T-cell (primary cell): ENCODE results near the gene TMEM184B. TPM values are rescaled to one million over a fixed set of nuclear protein-coding genes. Genes with fewer than 3 reads are reported as not detected.

Source experiments
- ATAC-seq, 4 experiments: fragments of 200-7000 bp in 3 of 4; fragments of 150-1000 bp in 1 of 4; cut with Tn5 transposase; replicated peaks in 1 of 4; 1 replicate in 3 of 4; 2 replicates in 1 of 4; pipeline ENCODE4 v1.10.0; 2021; ENCODE audit warnings: moderate library complexity in 3 of 4, mild to moderate bottlenecking in 2 of 4, moderate number of reproducible peaks in 1 of 4
- CTCF ChIA-PET, 2 donors: fragments of 300-600 bp; sonication (Branson Sonifier 250); formaldehyde crosslinking; loops; one replicate each; lab custom pipeline; 2022; ENCODE audit warnings: antibody characterized with exemption in 2 of 2; lab: Charles Lee
- POLR2A ChIA-PET, 2 donors: fragments of 300-600 bp; sonication (Branson Sonifier 250); formaldehyde crosslinking; loops; one replicate each; lab custom pipeline; 2022; ENCODE audit warnings: antibody characterized with exemption in 2 of 2; lab: Charles Lee
- DNase-seq, 35 experiments: peaks; one replicate each; pipeline versions ENCODE4 v3.0.0 to v3.0.0-alpha.2; 2013 to 2023
- H3K27ac ChIP-seq: one replicate; pipeline ENCODE4 v1.5.1; 2013; ENCODE audit warnings: low read length
- H3K27me3 ChIP-seq, 2 experiments: replicated peaks in 1 of 2; 1 replicate in 1 of 2; 2 replicates in 1 of 2; pipeline versions ENCODE4 v1.6.1 to v1.7.0; 2013; ENCODE audit warnings: low read length in 1 of 2, mixed read lengths in 1 of 2; ENCODE audit not compliant: control insufficient read depth in 2 of 2, insufficient read depth in 2 of 2; ENCODE audit errors: extremely low read depth in 1 of 2
- H3K36me3 ChIP-seq, 2 donors: 1 replicate in 1 of 2; 2 replicates in 1 of 2; pipeline versions ENCODE4 v1.6.1 to v1.7.0; 2013; ENCODE audit warnings: low read length in 1 of 2; ENCODE audit not compliant: control insufficient read depth in 2 of 2, insufficient read depth in 1 of 2; ENCODE audit errors: extremely low read depth in 1 of 2
- H3K4me1 ChIP-seq, 2 experiments: 1 replicate in 1 of 2; 2 replicates in 1 of 2; pipeline versions ENCODE4 v1.6.1 to v1.7.0; 2013; ENCODE audit warnings: low read length in 2 of 2, mixed read lengths in 1 of 2; ENCODE audit not compliant: insufficient read depth in 2 of 2, control insufficient read depth in 1 of 2; ENCODE audit errors: extremely low read depth in 1 of 2
- H3K4me3 ChIP-seq, 2 donors: 1 replicate in 1 of 2; 2 replicates in 1 of 2; pipeline versions ENCODE4 v1.5.1 to v1.7.0; 2013; ENCODE audit warnings: mild to moderate bottlenecking in 2 of 2, low read length in 1 of 2, moderate library complexity in 1 of 2; ENCODE audit not compliant: control insufficient read depth in 1 of 2; ENCODE audit errors: extremely low read depth in 1 of 2
- H3K9me3 ChIP-seq: 2 replicates; pipeline ENCODE4 v1.7.0; 2013
- H3K27ac Mint-ChIP-seq, 2 donors: one replicate each; pipeline ENCODE4 v1.8.0; 2020 to 2021; ENCODE audit warnings: mild to moderate bottlenecking in 2 of 2, mixed read lengths in 2 of 2
- H3K27me3 Mint-ChIP-seq, 2 donors: one replicate each; pipeline ENCODE4 v1.8.0; 2021 to 2022; ENCODE audit warnings: mixed read lengths in 2 of 2
- H3K36me3 Mint-ChIP-seq: one replicate; pipeline ENCODE4 v1.8.0; 2021; ENCODE audit warnings: mixed read lengths
- H3K4me1 Mint-ChIP-seq, 3 donors: one replicate each; pipeline ENCODE4 v1.8.0; 2020 to 2022; ENCODE audit warnings: mixed read lengths in 3 of 3, mild to moderate bottlenecking in 1 of 3
- H3K4me3 Mint-ChIP-seq, 3 donors: one replicate each; pipeline ENCODE4 v1.8.0; 2020 to 2022; ENCODE audit warnings: mild to moderate bottlenecking in 3 of 3, mixed read lengths in 3 of 3, moderate library complexity in 3 of 3
- H3K9me3 Mint-ChIP-seq, 3 donors: one replicate each; pipeline ENCODE4 v1.8.0; 2020 to 2022; ENCODE audit warnings: mixed read lengths in 3 of 3
- WGBS: methylation state at CpG from one replicate; pipeline ENCODE4 v1.1.5; 2013; ENCODE audit warnings: missing lambda C conversion rate; ENCODE audit not compliant: insufficient coverage; 5-methylcytosine and 5-hydroxymethylcytosine counted together
- total RNA-seq, 35 experiments: library from RNA in 6 of 35; stranded (reverse) in 6 of 35; fragments of 120-200 nt in 1 of 35; gene quantifications; one replicate each; pipeline versions ENCODE4 v1.2.1 to v1.2.4 and lab custom pipeline; 2013 to 2026

The TMEM184B gene
- total RNA-seq, 5 donors from 2014 or later (not counting 1 experiment from before 2014, with no cell fraction given) = 30.8 to 41.3 (median 35.8) TPM

DNA sequence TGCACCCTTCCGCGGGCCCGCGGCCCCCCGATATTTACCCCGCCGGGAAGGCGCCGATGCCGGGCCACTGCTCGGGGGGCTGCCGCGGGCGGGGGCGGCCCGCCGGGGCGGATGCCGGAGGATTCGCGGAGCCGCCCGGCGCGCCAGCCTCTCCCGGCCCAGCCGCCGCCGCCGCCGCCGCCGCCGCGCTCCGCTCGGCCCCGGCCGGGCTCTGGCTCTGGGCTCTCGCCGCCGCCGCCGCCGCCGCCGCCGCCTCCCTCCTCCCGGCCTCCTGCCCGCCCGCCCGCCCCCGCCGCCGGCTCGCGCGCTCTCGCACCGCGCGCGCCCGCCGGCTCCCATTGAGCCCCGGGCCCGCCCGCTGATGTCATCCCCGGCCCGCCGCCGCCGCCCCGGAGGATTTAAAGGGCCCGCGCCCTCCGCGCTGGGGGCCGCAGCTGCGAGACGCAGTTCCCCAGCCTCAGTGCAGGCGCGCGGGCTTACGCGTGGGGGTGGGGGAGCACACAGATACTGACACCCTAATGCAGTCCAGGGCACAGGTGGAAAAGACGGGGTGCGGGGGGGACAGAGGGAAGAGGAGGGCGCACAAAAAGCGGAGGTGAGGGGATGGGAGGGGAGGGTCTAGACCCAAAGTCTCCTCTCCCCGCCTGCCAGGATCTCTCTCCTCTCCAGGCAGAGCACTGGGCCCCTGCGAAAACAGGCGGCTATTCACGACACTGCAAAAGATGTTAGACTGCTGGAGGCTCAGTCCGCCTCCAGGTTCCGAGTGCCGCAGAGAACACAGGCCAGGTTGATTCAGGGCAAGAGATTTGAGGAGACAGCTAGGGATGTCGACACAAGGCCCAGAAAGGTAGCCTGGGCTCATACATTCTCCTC lies 44.5 kb upstream of the TMEM184B start, which contains the start of gene CSNK1E:
CSNK1E (minus strand) TSS at position 312 of the 873 bp plus-strand sequence. CDS start 3,276 bp downstream, outside the sequence.
- DNase-seq = peak; percentile 47 to 85 (median 68)
- Histone ChIP-seq H3K4me1 (peaks cover 2 to 53% of the 10 kb centered on the region in 2 experiments), H3K4me3 (peak within 1 kb of the TSS; percentile 58 to 60), H3K27ac (peak within 1 kb of the TSS; percentile 92), H3K36me3 (peaks cover 0 to 7% of the 10 kb centered on the region in 2 donors), H3K27me3 (no peaks in the 10 kb centered on the region), H3K9me3 (no peaks in the 10 kb centered on the region)
- no peaks in the 10 kb centered on the region for H3K27me3 Mint-ChIP-seq
- CTCF ChIA-PET = interaction anchor here in 1 of 2 donors (0.6 kb wide), 1 partner anchor 514 kb away, joined by 3 read pairs; no protein-coding TSS in a partner anchor
- 3% methylated on average over 74 of the region's 98 CpGs for WGBS
- ATAC-seq = peak; percentile 59 to 68 (median 66)
- H3K4me3 Mint-ChIP-seq = peak within 1 kb of the TSS; percentile 81 to 86 (median 82)
- H3K27ac Mint-ChIP-seq = peak within 1 kb of the TSS; percentile 95 to 96
- peaks cover 40 to 42% (median 41%) of the 10 kb centered on the region in 3 donors for H3K4me1 Mint-ChIP-seq
- H3K36me3 Mint-ChIP-seq = no peaks in the 10 kb centered on the region
- POLR2A ChIA-PET = no interaction called here
- no peaks in the 10 kb centered on the region for H3K9me3 Mint-ChIP-seq

DNA sequence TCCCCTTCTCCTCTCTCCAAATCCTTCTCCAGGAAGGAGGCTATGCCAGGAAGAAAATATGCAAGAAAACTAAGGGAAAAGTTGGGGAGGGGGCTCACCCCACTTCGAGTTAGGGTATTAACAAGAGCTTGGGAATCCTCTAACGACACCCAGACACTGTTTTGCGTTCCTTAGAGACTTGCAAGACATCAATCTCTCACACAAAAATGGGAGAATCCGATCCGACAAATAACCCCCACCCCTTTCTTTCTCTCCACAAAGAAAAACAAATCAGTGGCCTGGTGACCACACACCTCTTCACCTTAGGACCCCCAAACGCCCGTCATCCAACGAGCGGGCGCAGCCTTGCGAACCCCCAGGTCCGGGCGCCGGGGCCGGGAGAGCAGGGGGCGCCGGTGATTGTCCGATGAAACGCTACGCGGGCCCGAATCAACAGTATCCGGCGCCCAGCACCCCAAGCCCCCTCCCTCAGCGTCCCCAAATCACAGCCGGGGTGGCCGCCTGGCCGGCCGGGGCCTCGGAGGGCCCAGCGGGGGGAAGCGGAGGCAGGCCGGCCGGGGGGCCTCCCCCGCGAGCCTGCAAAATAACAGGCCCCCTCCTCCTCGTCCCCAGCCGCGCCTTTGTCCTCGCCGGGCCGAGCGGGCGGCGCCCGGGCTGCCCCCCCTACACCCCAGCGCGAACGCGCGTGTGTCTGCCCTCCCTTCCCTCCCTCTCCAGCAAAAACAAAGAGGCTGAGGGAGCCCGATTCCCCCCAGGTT lies 43.7 kb upstream of the TMEM184B start:
- CTCF ChIA-PET = no interaction called here
- Mint-ChIP-seq H3K9me3 (no peaks in the 10 kb centered on the region), H3K4me3 (peak overlapping the region; percentile 81 to 86 (median 82)), H3K36me3 (no peaks in the 10 kb centered on the region), H3K4me1 (peaks cover 48 to 50% (median 49%) of the 10 kb centered on the region in 3 donors), H3K27ac (peak overlapping the region; percentile 95 to 96), H3K27me3 (no peaks in the 10 kb centered on the region)
- ATAC-seq = peak; percentile 59 to 67 (median 62)
- DNase-seq = peak in 33 of 35 experiments; percentile 40 to 75 (median 57)
- H3K27me3 ChIP-seq = no peaks in the 10 kb centered on the region
- under 1% methylated on average over 42 of the region's 52 CpGs for WGBS
- POLR2A ChIA-PET = interaction anchor here in 1 of 2 donors (0.6 kb wide), 1 partner anchor 8 kb away, joined by 5 read pairs; no protein-coding TSS in a partner anchor
- peak overlapping the region; percentile 76 for H3K27ac ChIP-seq
- H3K9me3 ChIP-seq = no peaks in the 10 kb centered on the region
- peaks cover 0 to 9% of the 10 kb centered on the region in 2 donors for H3K36me3 ChIP-seq
- H3K4me1 ChIP-seq = peaks cover 2 to 58% of the 10 kb centered on the region in 2 experiments
- H3K4me3 ChIP-seq = peak overlapping the region; percentile 38 to 60

DNA sequence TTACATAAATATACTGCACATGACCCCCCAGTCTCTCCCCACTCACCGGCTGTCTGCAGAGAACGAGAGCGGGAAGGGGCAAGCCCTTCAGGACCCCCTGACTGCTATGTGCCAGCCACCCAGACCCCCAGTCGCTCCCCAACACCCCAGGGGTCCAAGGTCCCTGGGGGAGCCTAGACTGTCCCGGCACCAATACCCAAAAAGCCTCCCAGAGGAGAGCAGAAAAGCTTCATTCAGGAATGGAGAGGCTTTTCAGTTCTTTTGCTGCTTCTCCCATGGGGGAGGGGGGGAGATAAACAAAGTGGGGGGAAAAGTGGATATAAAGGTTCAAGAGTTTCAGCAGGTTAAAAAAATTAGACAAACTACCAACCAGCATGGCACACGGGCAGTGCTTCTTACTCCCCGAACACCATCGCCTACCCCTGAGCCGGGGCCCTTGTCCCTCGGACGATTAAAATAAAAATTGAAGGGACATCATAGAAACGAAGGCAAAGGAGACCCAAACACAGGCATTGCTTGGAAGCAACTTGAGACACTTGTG lies 43.1 kb upstream of the TMEM184B start:
- Histone ChIP-seq H3K36me3 (peaks cover 0 to 12% of the 10 kb centered on the region in 2 donors), H3K27ac (peak overlapping the region; percentile 76), H3K27me3 (no peaks in the 10 kb centered on the region), H3K4me1 (peaks cover 2 to 62% of the 10 kb centered on the region in 2 experiments), H3K4me3 (peak overlapping the region; percentile 38 to 60), H3K9me3 (no peaks in the 10 kb centered on the region)
- 0% methylated on average over 1 of the region's 12 CpGs for WGBS
- POLR2A ChIA-PET = interaction anchor here (0.6 kb wide), 2 partner anchors 9 to 261 kb away, joined by 5 to 10 read pairs; no protein-coding TSS in a partner anchor
- no peaks in the 10 kb centered on the region for H3K27me3 Mint-ChIP-seq
- H3K4me3 Mint-ChIP-seq = peak overlapping the region; percentile 81 to 86 (median 82)
- CTCF ChIA-PET = no interaction called here
- peak overlapping the region; percentile 95 to 96 for H3K27ac Mint-ChIP-seq
- H3K36me3 Mint-ChIP-seq = peaks cover 3% of the 10 kb centered on the region
- H3K9me3 Mint-ChIP-seq = no peaks in the 10 kb centered on the region
- H3K4me1 Mint-ChIP-seq = peaks cover 54 to 57% (median 56%) of the 10 kb centered on the region in 3 donors
- ATAC-seq (peak in 1 of 4 experiments; percentile 0), DNase-seq (peak in 3 of 35 experiments; percentile 11 to 43 (median 33))

DNA sequence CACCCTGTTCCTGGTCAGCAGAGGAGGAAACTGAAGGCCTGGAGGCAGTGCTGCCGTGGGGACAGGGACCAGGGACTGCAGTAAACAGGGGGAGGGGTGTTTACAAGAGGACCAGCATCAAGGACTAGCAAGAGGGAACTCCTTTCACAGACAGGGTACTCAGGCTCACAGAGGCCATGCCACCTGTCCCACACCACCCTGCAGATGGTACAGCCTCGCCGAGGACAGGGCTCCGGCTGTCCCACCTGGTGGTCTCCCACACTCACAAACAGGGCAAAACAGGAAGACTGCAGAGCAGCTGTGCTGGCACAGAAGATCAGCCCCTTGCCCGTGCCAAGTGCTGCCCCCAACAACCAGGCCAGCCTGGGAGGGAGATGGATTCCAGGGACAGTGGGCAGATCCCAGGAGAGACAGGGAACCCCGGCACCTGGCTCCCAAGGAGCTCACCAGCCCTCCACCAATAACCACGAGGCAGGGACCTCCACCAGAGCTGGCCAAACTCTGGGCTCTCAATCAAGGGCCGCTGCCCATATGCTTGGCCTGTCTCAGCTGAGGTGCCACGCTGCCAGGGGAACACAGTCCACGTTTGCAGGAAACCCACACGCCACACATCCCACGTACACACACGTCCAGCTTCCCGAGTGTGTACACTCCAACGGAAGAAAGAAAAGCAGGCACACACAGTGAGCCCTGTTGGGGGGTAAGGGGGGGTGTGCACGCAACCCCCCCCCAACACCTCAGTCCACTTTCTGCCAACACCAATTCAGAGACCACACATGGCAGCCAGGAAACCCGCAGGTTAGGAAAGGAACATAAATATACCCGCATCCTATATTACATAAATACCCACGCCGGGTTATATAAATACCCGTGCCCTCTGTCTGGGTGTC lies 42.4 kb upstream of the TMEM184B start:
- H3K4me1 ChIP-seq = peaks cover 2 to 64% of the 10 kb centered on the region in 2 experiments
- ATAC-seq = peak in 3 of 4 experiments; percentile 7 to 17 (median 11)

DNA sequence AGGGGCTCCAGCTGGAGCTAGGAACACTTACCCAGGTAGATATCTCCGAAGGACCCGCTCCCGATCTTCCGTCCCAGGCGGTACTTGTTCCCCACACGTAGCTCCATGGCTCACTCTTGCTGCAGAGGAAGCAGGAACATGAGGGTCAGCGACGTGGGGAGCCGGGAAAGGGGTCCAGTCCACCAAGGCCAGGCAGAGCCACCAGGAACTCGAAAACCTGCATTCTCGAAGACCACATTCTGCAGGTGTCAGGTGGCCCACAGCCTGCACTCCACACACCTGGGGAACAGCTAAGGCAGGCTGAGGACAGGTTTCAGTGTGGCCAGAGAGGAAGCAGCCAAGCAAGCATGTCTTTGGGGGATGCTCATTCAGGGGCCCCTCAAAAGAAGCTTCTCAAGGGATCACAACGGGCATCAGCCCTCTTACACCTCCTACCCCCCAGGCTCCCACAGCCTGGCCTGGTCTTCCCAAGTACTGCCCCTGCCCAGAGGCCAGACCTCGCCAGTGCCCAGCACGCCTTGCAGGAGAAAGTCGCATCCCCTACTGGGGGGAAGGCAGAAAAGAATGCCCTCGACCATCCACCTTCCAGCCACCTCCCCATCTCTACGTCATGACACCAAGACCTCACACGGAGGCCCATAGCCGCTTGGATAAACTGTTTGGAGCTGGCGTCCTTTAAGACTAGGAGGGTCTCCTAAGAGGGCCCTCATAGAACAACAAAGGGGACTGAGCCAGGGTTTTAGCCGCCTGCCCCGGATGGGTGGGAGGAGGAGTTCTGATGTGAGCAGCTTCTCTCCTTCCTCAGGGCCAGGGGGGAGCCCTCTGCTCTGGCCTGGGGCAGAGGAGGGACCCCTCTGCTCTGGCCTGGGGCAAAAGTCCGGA lies 41.5 kb upstream of the TMEM184B start:
- Histone ChIP-seq H3K4me1 (peaks cover 2 to 69% of the 10 kb centered on the region in 2 experiments), H3K27me3 (no peaks in the 10 kb centered on the region), H3K9me3 (no peaks in the 10 kb centered on the region), H3K4me3 (no peak overlapping the region), H3K36me3 (peaks cover 5 to 23% of the 10 kb centered on the region in 2 donors), H3K27ac (peak overlapping the region; percentile 76)
- peak overlapping the region; percentile 9 to 82 (median 81) for H3K4me3 Mint-ChIP-seq
- no peaks in the 10 kb centered on the region for H3K27me3 Mint-ChIP-seq
- 89% methylated on average over 14 of the region's 23 CpGs for WGBS
- ChIA-PET POLR2A (interaction anchor here in 1 of 2 donors (0.6 kb wide), 1 partner anchor 16 kb away, joined by 3 read pairs; no protein-coding TSS in a partner anchor), CTCF (no interaction called here)
- H3K27ac Mint-ChIP-seq = peak overlapping the region; percentile 95 to 96
- no peaks in the 10 kb centered on the region for H3K9me3 Mint-ChIP-seq
- DNase-seq = peak in 1 of 35 experiments; percentile 33
- ATAC-seq = no peak
- peaks cover 3% of the 10 kb centered on the region for H3K36me3 Mint-ChIP-seq
- H3K4me1 Mint-ChIP-seq = peaks cover 60 to 61% (median 61%) of the 10 kb centered on the region in 3 donors

More for the DNA sequence above, 42.4 kb upstream of the TMEM184B start:
- 40% methylated on average over 2 of the region's 21 CpGs for WGBS
- ChIA-PET POLR2A (interaction anchor here in 1 of 2 donors (0.6 kb wide), 1 partner anchor 261 kb away, joined by 10 read pairs; no protein-coding TSS in a partner anchor), CTCF (no interaction called here)
- Mint-ChIP-seq H3K36me3 (peaks cover 3% of the 10 kb centered on the region), H3K27ac (peak overlapping the region; percentile 95 to 96), H3K4me1 (peaks cover 59 to 61% (median 61%) of the 10 kb centered on the region in 3 donors), H3K27me3 (no peaks in the 10 kb centered on the region), H3K9me3 (no peaks in the 10 kb centered on the region), H3K4me3 (peak overlapping the region; percentile 81 to 86 (median 82))
- peaks cover 5 to 19% of the 10 kb centered on the region in 2 donors for H3K36me3 ChIP-seq
- H3K4me3 ChIP-seq = peak overlapping the region in 1 of 2 donors; percentile 38
- H3K27ac ChIP-seq = peak overlapping the region; percentile 76
- peak in 2 of 35 experiments; percentile 32 to 54 for DNase-seq
- H3K27me3 ChIP-seq = no peaks in the 10 kb centered on the region
- no peaks in the 10 kb centered on the region for H3K9me3 ChIP-seq
